Ovary (tissue), 3 donors: ENCODE measurements around the gene LAMC1.

Source experiments
- CTCF ChIP-seq, 3 donors: fragments of 450-650 bp in 2 of 3; fragments of 200-600 bp in 1 of 3; IDR thresholded peaks; one replicate each; pipeline versions ENCODE4 v1.5.1 to v1.8.0; 2016 to 2022; ENCODE audit warnings: antibody characterized with exemption in 3 of 3, mild to moderate bottlenecking in 1 of 3
- EP300 ChIP-seq: sonication (generic); formaldehyde crosslinking; IDR thresholded peaks from one replicate; pipeline ENCODE4 v1.6.1; 2017; ENCODE audit warnings: antibody characterized with exemption
- POLR2A ChIP-seq: fragments of 450-650 bp; IDR thresholded peaks from one replicate; pipeline ENCODE4 v1.6.1; 2017; ENCODE audit warnings: antibody characterized with exemption, mild to moderate bottlenecking, moderate library complexity
- donor health status: DM: no; HTN: no; CAD: no.

- TF ChIP-seq POLR2A, result no peak
- no peak for TF ChIP-seq CTCF (IDR thresholded peaks at IDR 0.05)
- TF ChIP-seq EP300, result no peak
Measured at GRCh38 chr1:182985876-182986275, 37.3 kb upstream of the LAMC1 start.
